Liver (tissue), 9 donors: Measurements from ENCODE around the gene CDH23. TPM values are rescaled to one million over a fixed set of nuclear protein-coding genes. Genes with fewer than 3 reads are reported as not detected.

Source experiments
- DNase-seq: peaks from one replicate; pipeline ENCODE4 v3.0.0-alpha.2; 2017; ENCODE audit warnings: low spot score
- H3K27ac ChIP-seq, 2 donors: one replicate each; pipeline ENCODE4 v1.7.0; 2013; ENCODE audit warnings: inconsistent platforms in 2 of 2, low read length in 2 of 2, control low read depth in 1 of 2, low read depth in 1 of 2, mild to moderate bottlenecking in 1 of 2
- H3K27me3 ChIP-seq, 4 donors: one replicate each; pipeline versions ENCODE4 v1.6.1 to v1.7.0; 2013; ENCODE audit warnings: low read length in 3 of 4, inconsistent platforms in 1 of 4, mild to moderate bottlenecking in 1 of 4, moderate library complexity in 1 of 4; ENCODE audit not compliant: control insufficient read depth in 4 of 4, insufficient read depth in 4 of 4
- H3K36me3 ChIP-seq, 4 donors: one replicate each; pipeline versions ENCODE4 v1.6.1 to v1.7.0; 2013; ENCODE audit warnings: low read length in 3 of 4, mild to moderate bottlenecking in 3 of 4, low read depth in 1 of 4, moderate library complexity in 1 of 4; ENCODE audit not compliant: control insufficient read depth in 4 of 4, insufficient read depth in 3 of 4
- H3K4me1 ChIP-seq, 4 donors: one replicate each; pipeline versions ENCODE4 v1.6.1 to v1.7.0; 2013; ENCODE audit warnings: low read length in 3 of 4, mild to moderate bottlenecking in 3 of 4, moderate library complexity in 1 of 4; ENCODE audit not compliant: control insufficient read depth in 4 of 4, insufficient read depth in 4 of 4
- H3K4me3 ChIP-seq, 3 donors: one replicate each; pipeline versions ENCODE4 v1.6.1 to v1.7.0; 2013; ENCODE audit warnings: low read length in 3 of 3, control low read depth in 1 of 3, low read depth in 1 of 3, mild to moderate bottlenecking in 1 of 3
- H3K9ac ChIP-seq, 2 donors: one replicate each; pipeline ENCODE4 v1.7.0; 2013; ENCODE audit warnings: low read length in 2 of 2, mild to moderate bottlenecking in 2 of 2, moderate library complexity in 2 of 2, control low read depth in 1 of 2, low read depth in 1 of 2
- H3K9me3 ChIP-seq, 4 donors: one replicate each; pipeline versions ENCODE4 v1.6.1 to v1.7.0; 2013; ENCODE audit warnings: low read length in 3 of 4; ENCODE audit not compliant: control insufficient read depth in 4 of 4
- EGR1 ChIP-seq, 2 donors: IDR thresholded peaks; 2 replicates each; pipeline ENCODE4 v1.6.1; 2016 to 2018; ENCODE audit warnings: antibody characterized with exemption in 2 of 2, low read depth in 2 of 2
- FOXA1 ChIP-seq: IDR thresholded peaks from 2 replicates; pipeline ENCODE4 v1.6.1; 2016; ENCODE audit warnings: antibody characterized with exemption
- FOXA2 ChIP-seq: IDR thresholded peaks from 2 replicates; pipeline ENCODE4 v1.6.1; 2016; ENCODE audit warnings: antibody characterized with exemption
- GABPA ChIP-seq, 2 donors: IDR thresholded peaks in 1 of 2; conservative IDR thresholded peaks in 1 of 2; 2 replicates each; pipeline ENCODE4 v1.6.1; 2016; ENCODE audit warnings: antibody characterized with exemption in 2 of 2, mild to moderate bottlenecking in 1 of 2, moderate library complexity in 1 of 2
- HNF4A ChIP-seq, 2 donors: conservative IDR thresholded peaks; 2 replicates each; pipeline ENCODE4 v1.6.1; 2016; ENCODE audit warnings: antibody characterized with exemption in 2 of 2, mild to moderate bottlenecking in 2 of 2
- HNF4G ChIP-seq: IDR thresholded peaks from 2 replicates; pipeline ENCODE4 v1.6.1; 2016; ENCODE audit warnings: antibody characterized with exemption
- JUND ChIP-seq, 2 donors: IDR thresholded peaks; 2 replicates each; pipeline ENCODE4 v1.6.1; 2016; ENCODE audit warnings: antibody characterized with exemption in 2 of 2
- NR2F2 ChIP-seq: IDR thresholded peaks from 2 replicates; pipeline ENCODE4 v1.6.1; 2016; ENCODE audit warnings: antibody characterized with exemption
- RAD21 ChIP-seq, 2 donors: IDR thresholded peaks; 2 replicates each; pipeline ENCODE4 v1.6.1; 2016; ENCODE audit warnings: antibody characterized with exemption in 2 of 2, mild to moderate bottlenecking in 2 of 2
- RXRA ChIP-seq, 2 donors: IDR thresholded peaks; 2 replicates each; pipeline ENCODE4 v1.6.1; 2017 to 2018; ENCODE audit warnings: antibody characterized with exemption in 2 of 2, mild to moderate bottlenecking in 1 of 2
- SP1 ChIP-seq: IDR thresholded peaks from 2 replicates; pipeline ENCODE4 v1.6.1; 2018; ENCODE audit warnings: antibody characterized with exemption, mild to moderate bottlenecking
- TAF1 ChIP-seq: conservative IDR thresholded peaks from 2 replicates; pipeline ENCODE4 v1.6.1; 2016; ENCODE audit warnings: antibody characterized with exemption, mild to moderate bottlenecking
- YY1 ChIP-seq: IDR thresholded peaks from 2 replicates; pipeline ENCODE4 v1.6.1; 2016; ENCODE audit warnings: antibody characterized with exemption, mild to moderate bottlenecking
- WGBS: extraction: QIAGEN DNeasy Blood & Tissue Kit; methylation state at CpG from one replicate; pipeline ENCODE4 v1.1.7; 2013; 5-methylcytosine and 5-hydroxymethylcytosine counted together
- polyA plus RNA-seq, 2 donors: library from polyadenylated mRNA; stranded (reverse) in 1 of 2; unstranded in 1 of 2; fragments of 200-250 nt in 1 of 2; fragments of >200 nt in 1 of 2; fragmentation: Nextera tagmentation in 1 of 2; extraction: Ambion mirVana in 1 of 2; gene quantifications; one replicate each; pipeline versions ENCODE4 v1.2.1 to v1.2.3, GENCODE V29; 2013 to 2015
- total RNA-seq, 2 donors: library from RNA; depleted of rRNA; stranded (reverse); fragments of >200 nt; gene quantifications; one replicate each; pipeline ENCODE4 v1.2.3, GENCODE V29; 2014
- TF ChIP-seq, protein P1 (sequence below): IDR thresholded peaks from 2 replicates; pipeline ENCODE4 v1.6.1; 2016; ENCODE audit warnings: antibody characterized with exemption
- TF ChIP-seq, protein P2 (sequence below): fragments of 150-350 bp; IDR thresholded peaks from 2 replicates; pipeline ENCODE4 v1.5.1; 2017; ENCODE audit warnings: improper control_type of control experiment, low read depth, low read length; ENCODE audit not compliant: missing input control
- TF ChIP-seq, protein P3 (sequence below): IDR thresholded peaks from 2 replicates; pipeline ENCODE4 v1.6.1; 2016; ENCODE audit warnings: antibody characterized with exemption
- TF ChIP-seq, protein P4 (sequence below): IDR thresholded peaks from 2 replicates; pipeline ENCODE4 v1.6.1; 2016; ENCODE audit warnings: antibody characterized with exemption, mild to moderate bottlenecking
- TF ChIP-seq, protein P5 (sequence below): IDR thresholded peaks from 2 replicates; pipeline ENCODE4 v1.6.1; 2016; ENCODE audit warnings: antibody characterized with exemption
- donor health status: healthy.
- donor health status: healthy.
- donor health status: healthy.
- donor health status: healthy.
- donor health status: healthy.

The CDH23 gene
- total and polyA plus RNA-seq, 4 donors = 1.5 to 4.7 (median 3.4) TPM

DNA sequence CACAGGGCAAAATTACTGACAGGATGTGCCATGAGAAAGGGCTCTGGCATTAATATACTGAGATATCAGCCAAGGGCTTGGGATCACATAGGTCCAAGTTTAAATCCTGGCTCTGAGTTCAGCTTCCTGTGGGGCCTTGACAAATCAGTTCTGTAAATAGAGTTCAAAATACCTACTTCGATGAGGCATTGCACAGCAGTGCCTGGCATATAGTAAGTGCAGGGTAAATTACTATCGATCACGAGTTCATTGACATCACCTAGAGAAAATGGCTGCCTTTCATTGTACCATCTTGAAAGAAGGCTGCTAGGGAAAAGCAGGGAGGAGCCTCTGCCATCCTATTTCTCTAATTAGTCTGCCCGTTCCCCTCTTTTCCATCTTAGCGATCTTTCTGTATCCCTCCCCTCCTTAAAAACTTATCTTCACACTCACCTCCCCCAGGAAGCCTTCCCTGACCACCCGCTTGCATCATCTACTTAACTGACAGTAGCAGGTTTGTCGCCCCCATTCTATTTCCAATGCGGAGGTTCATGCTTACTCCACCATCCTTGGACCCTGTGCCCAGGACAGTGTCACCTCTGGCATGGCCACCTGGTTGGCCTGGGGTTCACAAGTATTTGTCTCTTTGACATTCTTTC, 198.3 kb downstream of the CDH23 start:
- no peak overlapping the region for H3K4me3 ChIP-seq
- no peak for DNase-seq
- H3K9me3 ChIP-seq = no peaks in the 10 kb centered on the region
- no peak overlapping the region for H3K9ac ChIP-seq
- 81% methylated on average over 8 of the region's 8 CpGs for WGBS
- no peak overlapping the region for H3K27ac ChIP-seq
- peaks cover 27 to 40% (median 33%) of the 10 kb centered on the region in 4 donors for H3K4me1 ChIP-seq
- no peaks in the 10 kb centered on the region for H3K36me3 ChIP-seq
- TF ChIP-seq, protein P1, sequence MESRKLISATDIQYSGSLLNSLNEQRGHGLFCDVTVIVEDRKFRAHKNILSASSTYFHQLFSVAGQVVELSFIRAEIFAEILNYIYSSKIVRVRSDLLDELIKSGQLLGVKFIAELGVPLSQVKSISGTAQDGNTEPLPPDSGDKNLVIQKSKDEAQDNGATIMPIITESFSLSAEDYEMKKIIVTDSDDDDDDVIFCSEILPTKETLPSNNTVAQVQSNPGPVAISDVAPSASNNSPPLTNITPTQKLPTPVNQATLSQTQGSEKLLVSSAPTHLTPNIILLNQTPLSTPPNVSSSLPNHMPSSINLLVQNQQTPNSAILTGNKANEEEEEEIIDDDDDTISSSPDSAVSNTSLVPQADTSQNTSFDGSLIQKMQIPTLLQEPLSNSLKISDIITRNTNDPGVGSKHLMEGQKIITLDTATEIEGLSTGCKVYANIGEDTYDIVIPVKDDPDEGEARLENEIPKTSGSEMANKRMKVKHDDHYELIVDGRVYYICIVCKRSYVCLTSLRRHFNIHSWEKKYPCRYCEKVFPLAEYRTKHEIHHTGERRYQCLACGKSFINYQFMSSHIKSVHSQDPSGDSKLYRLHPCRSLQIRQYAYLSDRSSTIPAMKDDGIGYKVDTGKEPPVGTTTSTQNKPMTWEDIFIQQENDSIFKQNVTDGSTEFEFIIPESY = peak; percentile 26
- TF ChIP-seq FOXA2 (no peak), FOXA1 (no peak), HNF4A (conservative IDR thresholded peaks at IDR 0.05) (peak in 1 of 2 donors; percentile 47), RXRA (IDR thresholded peaks at IDR 0.05) (peak; percentile 11 to 81), EGR1 (IDR thresholded peaks at IDR 0.05; ENCODE audit: low read depth in 2 of 2) (no peak), YY1 (peak; percentile 73), RAD21 (IDR thresholded peaks at IDR 0.05) (no peak), NR2F2 (no peak), JUND (IDR thresholded peaks at IDR 0.05) (no peak), GABPA (IDR thresholded peaks at IDR 0.05 in 1 of 2, conservative IDR thresholded peaks at IDR 0.05 in 1 of 2) (no peak), HNF4G (no peak), TAF1 (no peak), SP1 (no peak)
- TF ChIP-seq, protein P2, sequence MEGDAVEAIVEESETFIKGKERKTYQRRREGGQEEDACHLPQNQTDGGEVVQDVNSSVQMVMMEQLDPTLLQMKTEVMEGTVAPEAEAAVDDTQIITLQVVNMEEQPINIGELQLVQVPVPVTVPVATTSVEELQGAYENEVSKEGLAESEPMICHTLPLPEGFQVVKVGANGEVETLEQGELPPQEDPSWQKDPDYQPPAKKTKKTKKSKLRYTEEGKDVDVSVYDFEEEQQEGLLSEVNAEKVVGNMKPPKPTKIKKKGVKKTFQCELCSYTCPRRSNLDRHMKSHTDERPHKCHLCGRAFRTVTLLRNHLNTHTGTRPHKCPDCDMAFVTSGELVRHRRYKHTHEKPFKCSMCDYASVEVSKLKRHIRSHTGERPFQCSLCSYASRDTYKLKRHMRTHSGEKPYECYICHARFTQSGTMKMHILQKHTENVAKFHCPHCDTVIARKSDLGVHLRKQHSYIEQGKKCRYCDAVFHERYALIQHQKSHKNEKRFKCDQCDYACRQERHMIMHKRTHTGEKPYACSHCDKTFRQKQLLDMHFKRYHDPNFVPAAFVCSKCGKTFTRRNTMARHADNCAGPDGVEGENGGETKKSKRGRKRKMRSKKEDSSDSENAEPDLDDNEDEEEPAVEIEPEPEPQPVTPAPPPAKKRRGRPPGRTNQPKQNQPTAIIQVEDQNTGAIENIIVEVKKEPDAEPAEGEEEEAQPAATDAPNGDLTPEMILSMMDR = no peak
- TF ChIP-seq, protein P3, sequence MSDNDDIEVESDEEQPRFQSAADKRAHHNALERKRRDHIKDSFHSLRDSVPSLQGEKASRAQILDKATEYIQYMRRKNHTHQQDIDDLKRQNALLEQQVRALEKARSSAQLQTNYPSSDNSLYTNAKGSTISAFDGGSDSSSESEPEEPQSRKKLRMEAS = peak; percentile 52
- TF ChIP-seq, protein P4, sequence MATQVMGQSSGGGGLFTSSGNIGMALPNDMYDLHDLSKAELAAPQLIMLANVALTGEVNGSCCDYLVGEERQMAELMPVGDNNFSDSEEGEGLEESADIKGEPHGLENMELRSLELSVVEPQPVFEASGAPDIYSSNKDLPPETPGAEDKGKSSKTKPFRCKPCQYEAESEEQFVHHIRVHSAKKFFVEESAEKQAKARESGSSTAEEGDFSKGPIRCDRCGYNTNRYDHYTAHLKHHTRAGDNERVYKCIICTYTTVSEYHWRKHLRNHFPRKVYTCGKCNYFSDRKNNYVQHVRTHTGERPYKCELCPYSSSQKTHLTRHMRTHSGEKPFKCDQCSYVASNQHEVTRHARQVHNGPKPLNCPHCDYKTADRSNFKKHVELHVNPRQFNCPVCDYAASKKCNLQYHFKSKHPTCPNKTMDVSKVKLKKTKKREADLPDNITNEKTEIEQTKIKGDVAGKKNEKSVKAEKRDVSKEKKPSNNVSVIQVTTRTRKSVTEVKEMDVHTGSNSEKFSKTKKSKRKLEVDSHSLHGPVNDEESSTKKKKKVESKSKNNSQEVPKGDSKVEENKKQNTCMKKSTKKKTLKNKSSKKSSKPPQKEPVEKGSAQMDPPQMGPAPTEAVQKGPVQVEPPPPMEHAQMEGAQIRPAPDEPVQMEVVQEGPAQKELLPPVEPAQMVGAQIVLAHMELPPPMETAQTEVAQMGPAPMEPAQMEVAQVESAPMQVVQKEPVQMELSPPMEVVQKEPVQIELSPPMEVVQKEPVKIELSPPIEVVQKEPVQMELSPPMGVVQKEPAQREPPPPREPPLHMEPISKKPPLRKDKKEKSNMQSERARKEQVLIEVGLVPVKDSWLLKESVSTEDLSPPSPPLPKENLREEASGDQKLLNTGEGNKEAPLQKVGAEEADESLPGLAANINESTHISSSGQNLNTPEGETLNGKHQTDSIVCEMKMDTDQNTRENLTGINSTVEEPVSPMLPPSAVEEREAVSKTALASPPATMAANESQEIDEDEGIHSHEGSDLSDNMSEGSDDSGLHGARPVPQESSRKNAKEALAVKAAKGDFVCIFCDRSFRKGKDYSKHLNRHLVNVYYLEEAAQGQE = no peak
- TF ChIP-seq, protein P5, sequence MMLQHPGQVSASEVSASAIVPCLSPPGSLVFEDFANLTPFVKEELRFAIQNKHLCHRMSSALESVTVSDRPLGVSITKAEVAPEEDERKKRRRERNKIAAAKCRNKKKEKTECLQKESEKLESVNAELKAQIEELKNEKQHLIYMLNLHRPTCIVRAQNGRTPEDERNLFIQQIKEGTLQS = no peak
- H3K27me3 ChIP-seq = no peaks in the 10 kb centered on the region
